Head of caudate nucleus (tissue), 42 donors: Measurements from ENCODE around the gene AP1S2.
A peak's percentile ranks its signal among the peaks of the same experiment; 100 is the strongest.
"Not testable (repeated sequence)": the region's sequence is repeated elsewhere in the genome, so short reads cannot be mapped to it uniquely, and the experiment has no call there.

ENCODE experiments used
- DNase-seq, 42 donors: peaks; one replicate each; pipeline versions ENCODE4 v3.0.0 to v3.0.0-alpha.2; 2020 to 2021; ENCODE audit warnings: mixed read lengths in 7 of 42
- intact Hi-C: fragments of 100-400 bp; cut with DNase I; formaldehyde crosslinking; loops from one replicate; pipeline ENCODE4 v1.15.0; 2022

AP1S2 gene

GRCh38 chrX:15856636-15857035 lies 2.0 kb upstream of the AP1S2 start:
- intact Hi-C loops = loop anchor here (10.0 kb wide), 1 partner anchor 62 kb away; the partner anchor contains the start of gene ZRSR2
- no peak for DNase-seq

GRCh38 chrX:15856222-15856587 lies 1.6 kb upstream of the AP1S2 start:
- DNase-seq = no peak
- intact Hi-C loops = loop anchor here (10.0 kb wide), 1 partner anchor 61 kb away; the partner anchor contains the start of gene ZRSR2

GRCh38 chrX:15855568-15856221 lies 1.1 kb upstream of the AP1S2 start:
- no peak for DNase-seq
- intact Hi-C loops = loop anchor here (10.0 kb wide), 1 partner anchor 61 kb away; the partner anchor contains the start of gene ZRSR2

- peak; percentile 18 to 81 (median 66) for DNase-seq
- intact Hi-C loops = loop anchor here (5.0 to 10.0 kb wide), 2 partner anchors 59 to 177 kb away; partner anchors contain the start of gene ZRSR2
Observed at GRCh38 chrX:15854080-15854655, 445 bp downstream of the AP1S2 start.

- intact Hi-C loops = loop anchor here (5.0 to 10.0 kb wide), 2 partner anchors 59 to 176 kb away; partner anchors contain the start of gene ZRSR2
- DNase-seq = peak in 4 of 42 donors; percentile 1 to 42 (median 20)
Observed at GRCh38 chrX:15853586-15854079, 980 bp downstream of the AP1S2 start.

GRCh38 chrX:15849555-15849954 lies 5.1 kb downstream of the AP1S2 start:
- peak in 4 of 42 donors; percentile 4 to 43 (median 22) for DNase-seq
- intact Hi-C loops = no loop called here

- intact Hi-C loops = no loop called here
- no peak for DNase-seq
Observed at GRCh38 chrX:15848576-15848975, 6.0 kb downstream of the AP1S2 start.

GRCh38 chrX:15843960-15844359 lies 10.7 kb downstream of the AP1S2 start:
- DNase-seq = no peak
- intact Hi-C loops = no loop called here

- intact Hi-C loops = no loop called here
- no peak for DNase-seq
Observed at GRCh38 chrX:15841853-15842516, 12.6 kb downstream of the AP1S2 start.

GRCh38 chrX:15838017-15838416 lies 16.6 kb downstream of the AP1S2 start:
- no peak for DNase-seq
- intact Hi-C loops = no loop called here

- intact Hi-C loops = no loop called here
- no peak for DNase-seq
Observed at GRCh38 chrX:15834827-15835595, 19.6 kb downstream of the AP1S2 start.

- intact Hi-C loops = no loop called here
- DNase-seq = no peak
Observed at GRCh38 chrX:15834053-15834452, 20.6 kb downstream of the AP1S2 start.

GRCh38 chrX:15831347-15831746 lies 23.3 kb downstream of the AP1S2 start:
- intact Hi-C loops, DNase-seq: not testable (repeated sequence)

GRCh38 chrX:15829217-15829616 lies 25.4 kb downstream of the AP1S2 start:
- intact Hi-C loops = no loop called here
- no peak for DNase-seq

GRCh38 chrX:15825936-15826335 lies 28.7 kb downstream of the AP1S2 start:
- DNase-seq = no peak
- intact Hi-C loops = no loop called here

- intact Hi-C loops = no loop called here
- DNase-seq = no peak
Observed at GRCh38 chrX:15822922-15823321, 31.7 kb downstream of the AP1S2 start.

- intact Hi-C loops = no loop called here
- peak in 1 of 42 donors; percentile 7 for DNase-seq
Observed at GRCh38 chrX:15820106-15821073, 34.2 kb downstream of the AP1S2 start.

GRCh38 chrX:15816886-15817285 lies 37.7 kb downstream of the AP1S2 start:
- intact Hi-C loops = no loop called here
- no peak for DNase-seq
